GM12891 (cell line): Measurements from ENCODE around the gene C11orf91.

Experiments used
- POLR2A ChIP-seq: IDR thresholded peaks from 2 replicates; pipeline ENCODE4 v1.6.1; 2011; ENCODE audit warnings: low read depth, low read length, control low read depth
- POLR2AphosphoS5 ChIP-seq: IDR thresholded peaks from 2 replicates; pipeline ENCODE4 v1.6.1; 2011; ENCODE audit warnings: low read depth, low read length, control low read depth
- SPI1 ChIP-seq: IDR thresholded peaks from 2 replicates; pipeline ENCODE4 v1.6.1; 2011; ENCODE audit warnings: low read depth, low read length, control low read depth
- TAF1 ChIP-seq: IDR thresholded peaks from 2 replicates; pipeline ENCODE4 v1.6.1; 2011; ENCODE audit warnings: low read depth, low read length, control low read depth

DNA sequence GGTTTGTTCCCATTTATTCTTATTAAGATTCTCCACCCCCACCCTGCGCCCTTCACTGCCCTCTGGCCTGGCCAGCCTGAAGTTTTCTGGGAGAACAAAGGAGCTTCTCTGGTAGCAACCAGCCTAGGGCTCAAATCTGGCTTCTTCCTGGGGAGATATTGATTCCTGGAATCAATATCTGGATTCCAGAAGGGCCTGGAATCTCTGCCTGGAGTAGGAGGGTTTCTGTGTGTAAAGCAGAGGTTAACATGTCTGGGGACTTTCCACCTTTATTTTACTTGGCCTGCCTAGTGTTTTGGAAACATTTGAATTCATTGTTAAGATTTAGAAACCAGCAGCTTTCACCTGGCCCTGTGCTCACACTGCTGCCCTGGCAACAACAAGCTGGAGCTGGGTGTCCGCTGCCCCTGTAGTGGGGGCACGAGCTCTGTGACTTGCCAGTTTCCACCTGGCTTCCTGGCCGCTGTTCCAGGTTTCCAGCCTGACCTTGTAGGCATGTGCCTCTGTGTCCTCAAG, 5.5 kb downstream of the C11orf91 start:
- TF ChIP-seq POLR2A (no peak), TAF1 (no peak), POLR2AphosphoS5 (no peak), SPI1 (no peak)
